B cell (primary cell): ENCODE data around the gene GPATCH1. TPM values are rescaled to one million over a fixed set of nuclear protein-coding genes. Genes with fewer than 3 reads are reported as not detected.
"Not testable (repeated sequence)": the region's sequence is repeated elsewhere in the genome, so short reads cannot be mapped to it uniquely, and the experiment has no call there.

ENCODE experiments used
- ATAC-seq: fragments of 200-7000 bp; cut with Tn5 transposase; one replicate; pipeline ENCODE4 v1.10.0; 2021; ENCODE audit warnings: low read depth, mild to moderate bottlenecking, moderate number of reproducible peaks, moderate library complexity
- CTCF ChIA-PET: fragments of 350-600 bp; sonication (Branson Sonifier 250); formaldehyde crosslinking; loops from one replicate; lab custom pipeline; 2021; ENCODE audit warnings: antibody characterized with exemption, inconsistent platforms; lab: Charles Lee
- POLR2A ChIA-PET: fragments of 350-600 bp; sonication (Branson Sonifier 250); formaldehyde crosslinking; loops from one replicate; lab custom pipeline; 2021; ENCODE audit warnings: antibody characterized with exemption; lab: Charles Lee
- DNase-seq: peaks from one replicate; pipeline ENCODE4 v3.0.0; 2013
- H2AFZ ChIP-seq: 2 replicates; pipeline ENCODE4 v1.6.1; 2012; ENCODE audit warnings: mild to moderate bottlenecking, low read depth, low read length; ENCODE audit not compliant: insufficient read depth, poor library complexity, severe bottlenecking
- H3K27ac ChIP-seq, 2 donors: 1 replicate in 1 of 2; 2 replicates in 1 of 2; pipeline ENCODE4 v1.5.1; 2012 to 2013; ENCODE audit warnings: low read length in 2 of 2, mild to moderate bottlenecking in 2 of 2, moderate library complexity in 1 of 2
- H3K27me3 ChIP-seq, 4 experiments: fragments of 200-600 bp in 1 of 4; sonication (generic) in 1 of 4; replicated peaks in 1 of 4; 1 replicate in 2 of 4; 2 replicates in 2 of 4; pipeline versions ENCODE4 v1.6.1 to v1.7.0; 2013 to 2016; ENCODE audit warnings: low read length in 3 of 4, mild to moderate bottlenecking in 2 of 4, mixed read lengths in 1 of 4, moderate library complexity in 1 of 4; ENCODE audit not compliant: insufficient read depth in 4 of 4, control insufficient read depth in 3 of 4; ENCODE audit errors: control extremely low read depth in 1 of 4
- H3K36me3 ChIP-seq, 2 experiments: replicated peaks in 1 of 2; 1 replicate in 1 of 2; 2 replicates in 1 of 2; pipeline versions ENCODE4 v1.6.1 to v1.7.1; 2013; ENCODE audit warnings: low read length in 1 of 2; ENCODE audit not compliant: insufficient read depth in 2 of 2, control insufficient read depth in 1 of 2; ENCODE audit errors: control extremely low read depth in 1 of 2, extremely low read depth in 1 of 2
- H3K4me1 ChIP-seq, 2 donors: fragments of 200-600 bp in 1 of 2; sonication (generic) in 1 of 2; 1 replicate in 1 of 2; 2 replicates in 1 of 2; pipeline versions ENCODE4 v1.5.1 to v1.6.1; 2013 to 2017; ENCODE audit warnings: low read length in 2 of 2; ENCODE audit not compliant: control insufficient read depth in 2 of 2, insufficient read depth in 2 of 2
- H3K4me2 ChIP-seq: replicated peaks from 2 replicates; pipeline ENCODE3; 2012; ENCODE audit warnings: mild to moderate bottlenecking, low read depth, low read length; ENCODE audit not compliant: poor library complexity, severe bottlenecking
- H3K4me3 ChIP-seq, 5 experiments: fragments of 200-600 bp in 1 of 5; sonication (generic) in 1 of 5; 1 replicate in 3 of 5; 2 replicates in 2 of 5; pipeline versions ENCODE4 v1.5.1 to v1.7.0; 2011 to 2016; ENCODE audit warnings: low read length in 4 of 5, mild to moderate bottlenecking in 4 of 5, low read depth in 2 of 5, control low read depth in 1 of 5, moderate library complexity in 1 of 5; ENCODE audit not compliant: insufficient read depth in 1 of 5; ENCODE audit errors: control extremely low read depth in 1 of 5, extremely low read depth in 1 of 5
- H3K79me2 ChIP-seq: fragments of 200-600 bp; sonication (generic); one replicate; pipeline ENCODE4 v1.6.0; 2016; ENCODE audit warnings: low read length; ENCODE audit not compliant: control insufficient read depth, insufficient read depth
- H3K9ac ChIP-seq: fragments of 200-600 bp; sonication (generic); 2 replicates; pipeline ENCODE4 v1.6.1; 2017; ENCODE audit warnings: mild to moderate bottlenecking, low read length, moderate library complexity
- H3K9me3 ChIP-seq, 3 donors: one replicate each; pipeline versions ENCODE4 v1.6.1 to v1.7.1; 2013; ENCODE audit warnings: low read length in 2 of 3; ENCODE audit not compliant: control insufficient read depth in 2 of 3, insufficient read depth in 1 of 3; ENCODE audit errors: control extremely low read depth in 1 of 3
- H4K20me1 ChIP-seq: 2 replicates; pipeline ENCODE4 v1.6.0; 2012; ENCODE audit warnings: mild to moderate bottlenecking, low read length; ENCODE audit not compliant: insufficient read depth, control insufficient read depth, poor library complexity, severe bottlenecking
- H3K27ac Mint-ChIP-seq: one replicate; pipeline ENCODE4 v1.8.0; 2021; ENCODE audit warnings: mixed read lengths
- H3K27me3 Mint-ChIP-seq: one replicate; pipeline ENCODE4 v1.8.0; 2021; ENCODE audit warnings: mixed read lengths
- H3K4me1 Mint-ChIP-seq: one replicate; pipeline ENCODE4 v1.8.0; 2021; ENCODE audit warnings: mixed read lengths
- H3K4me3 Mint-ChIP-seq: one replicate; pipeline ENCODE4 v1.8.0; 2021; ENCODE audit warnings: mixed read lengths
- H3K9me3 Mint-ChIP-seq: one replicate; pipeline ENCODE4 v1.8.0; 2022; ENCODE audit warnings: mixed read lengths; ENCODE audit not compliant: insufficient read depth
- CTCF ChIP-seq: fragments of 200-600 bp; IDR thresholded peaks from one replicate; pipeline ENCODE4 v1.8.0; 2022; ENCODE audit warnings: antibody characterized with exemption, mild to moderate bottlenecking
- EZH2 ChIP-seq: IDR thresholded peaks from 2 replicates; pipeline ENCODE4 v1.6.1; 2012; ENCODE audit warnings: borderline replicate concordance, low read depth, mild to moderate bottlenecking, moderate library complexity, low read length; ENCODE audit not compliant: insufficient read depth, poor library complexity, severe bottlenecking
- WGBS: methylation state at CpG from one replicate; pipeline ENCODE4 v1.1.5; 2013; ENCODE audit warnings: missing lambda C conversion rate; ENCODE audit not compliant: insufficient coverage; 5-methylcytosine and 5-hydroxymethylcytosine counted together
- intact Hi-C: fragments of 100-400 bp; cut with micrococcal nuclease; formaldehyde crosslinking; loops from one replicate; pipeline ENCODE4 v1.10.0; 2022
- polyA plus RNA-seq: library from polyadenylated mRNA; depleted of rRNA; stranded (reverse); fragments of >200 nt; gene quantifications from 2 replicates; pipeline ENCODE4 v1.2.3, GENCODE V29; 2012
- total RNA-seq, 2 donors: library from RNA; stranded (reverse); fragments of 120-200 nt in 1 of 2; gene quantifications; 1 replicate in 1 of 2; 2 replicates in 1 of 2; pipeline versions ENCODE4 v1.2.3 to v1.2.4, GENCODE V29; 2013 to 2022

Gene GPATCH1
- total and polyA plus RNA-seq, 2 donors (not counting 1 experiment from before 2014, with no cell fraction given), result 9.9 to 14.6 TPM

DNA sequence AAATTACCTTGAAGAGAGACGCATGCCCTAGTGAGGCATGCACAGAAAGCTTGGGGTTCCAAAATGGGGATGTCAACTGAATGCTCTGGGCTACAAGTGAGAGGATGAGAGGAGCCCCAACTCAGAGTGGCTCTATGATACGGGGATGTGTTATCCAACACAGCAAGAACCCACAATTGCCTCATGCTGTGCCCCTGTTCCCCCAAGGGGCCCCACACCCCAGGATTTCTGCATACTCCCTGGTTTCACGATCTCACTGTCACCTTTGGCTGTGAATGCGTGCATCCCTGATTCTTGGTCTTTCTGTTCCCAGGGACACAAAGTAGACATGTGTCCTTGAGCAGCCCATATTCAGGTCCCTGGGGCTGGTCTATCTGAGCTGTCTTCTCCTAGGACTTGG, 80.2 kb downstream of the GPATCH1 start:
- H3K27ac ChIP-seq, result no peak overlapping the region
- H3K9me3 ChIP-seq, result no peaks in the 10 kb centered on the region
- intact Hi-C loops, result no loop called here
- H3K79me2 ChIP-seq, result no peaks in the 10 kb centered on the region
- CTCF ChIA-PET, result interaction anchor here (1.0 to 2.1 kb wide), 3 partner anchors 10 to 62 kb away, joined by 3 to 8 read pairs (median 3); no protein-coding TSS in a partner anchor
- no peaks in the 10 kb centered on the region for H4K20me1 ChIP-seq
- Mint-ChIP-seq H3K27me3 (no peaks in the 10 kb centered on the region), H3K27ac (no peak overlapping the region), H3K4me1 (peaks cover 4% of the 10 kb centered on the region), H3K9me3 (no peaks in the 10 kb centered on the region), H3K4me3 (no peak overlapping the region)
- no peak overlapping the region for H3K4me3 ChIP-seq
- DNase-seq (no peak), ATAC-seq (no peak)
- no peak overlapping the region for H3K9ac ChIP-seq
- H3K4me2 ChIP-seq, result no peak overlapping the region
- peaks cover 0 to 4% of the 10 kb centered on the region in 2 donors for H3K4me1 ChIP-seq
- 83% methylated on average over 3 of the region's 4 CpGs for WGBS
- no peaks in the 10 kb centered on the region for H3K27me3 ChIP-seq
- no peak for TF ChIP-seq CTCF
- no peak for TF ChIP-seq EZH2
- no peak overlapping the region for H2AFZ ChIP-seq
- POLR2A ChIA-PET, result no interaction called here
- no peaks in the 10 kb centered on the region for H3K36me3 ChIP-seq

GRCh38 chr19:33163481-33163880, 82.5 kb downstream of the GPATCH1 start:
- Mint-ChIP-seq H3K4me1 (peaks cover 4% of the 10 kb centered on the region), H3K27ac (no peak overlapping the region), H3K4me3 (no peak overlapping the region), H3K9me3 (no peaks in the 10 kb centered on the region), H3K27me3 (no peaks in the 10 kb centered on the region)
- CTCF ChIA-PET, result no interaction called here
- peaks cover 0 to 4% of the 10 kb centered on the region in 2 donors for H3K4me1 ChIP-seq
- H3K79me2 ChIP-seq, result no peaks in the 10 kb centered on the region
- H4K20me1 ChIP-seq, result no peaks in the 10 kb centered on the region
- no peak for TF ChIP-seq EZH2
- no peak for TF ChIP-seq CTCF
- H3K36me3 ChIP-seq, result no peaks in the 10 kb centered on the region
- H3K27me3 ChIP-seq, result no peaks in the 10 kb centered on the region
- no peak overlapping the region for H2AFZ ChIP-seq
- no peak for DNase-seq
- no peak overlapping the region for H3K4me3 ChIP-seq
- 100% methylated on average over 1 of the region's 6 CpGs for WGBS
- H3K4me2 ChIP-seq, result no peak overlapping the region
- POLR2A ChIA-PET, result no interaction called here
- intact Hi-C loops, result no loop called here
- no peak overlapping the region for H3K27ac ChIP-seq
- ATAC-seq, result no peak
- H3K9ac ChIP-seq, result no peak overlapping the region
- peaks cover 1 to 7% (median 4%) of the 10 kb centered on the region in 3 donors for H3K9me3 ChIP-seq

DNA sequence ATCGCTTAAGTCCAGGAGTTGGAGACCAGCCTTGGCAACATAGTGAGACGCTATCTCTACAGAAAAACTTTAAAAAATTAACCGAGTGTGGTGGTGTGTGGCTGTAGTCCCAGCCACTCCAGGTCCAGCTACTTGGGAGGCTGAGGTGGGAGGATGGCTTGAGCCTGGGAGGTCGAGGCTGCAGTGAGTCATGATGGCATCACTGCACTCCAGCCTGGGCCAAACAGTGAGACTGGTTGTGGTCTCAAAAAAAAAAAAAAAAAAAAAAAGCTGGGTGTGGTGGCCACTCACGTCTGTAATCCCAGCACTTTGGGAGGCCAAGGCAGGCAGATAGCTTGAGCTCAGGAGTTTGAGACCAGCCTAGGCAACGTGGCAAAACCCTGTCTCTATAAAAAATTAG, 85.1 kb downstream of the GPATCH1 start:
- 100% methylated on average over 3 of the region's 6 CpGs for WGBS
- POLR2A ChIA-PET, H3K4me3 Mint-ChIP-seq, H3K27me3 ChIP-seq, H3K27ac Mint-ChIP-seq, H3K4me2 ChIP-seq, H3K9me3 ChIP-seq, H4K20me1 ChIP-seq, H3K36me3 ChIP-seq, H3K4me3 ChIP-seq, H3K27ac ChIP-seq, H3K27me3 Mint-ChIP-seq, H3K79me2 ChIP-seq, intact Hi-C loops, DNase-seq, H3K9ac ChIP-seq, ATAC-seq, H3K9me3 Mint-ChIP-seq, H3K4me1 ChIP-seq, H2AFZ ChIP-seq, H3K4me1 Mint-ChIP-seq: not testable (repeated sequence)
- CTCF ChIA-PET, result interaction anchor here (3.2 kb wide), 1 partner anchor 18 kb away, joined by 13 read pairs; no protein-coding TSS in a partner anchor
